ENCODE results near the gene SH3TC1. TPM values are rescaled to one million over a fixed set of nuclear protein-coding genes. Genes with fewer than 3 reads are reported as not detected.

Gene SH3TC1
- total and polyA plus RNA-seq, 4 donors = 6.5 to 34.6 (median 25.8) TPM

DNA sequence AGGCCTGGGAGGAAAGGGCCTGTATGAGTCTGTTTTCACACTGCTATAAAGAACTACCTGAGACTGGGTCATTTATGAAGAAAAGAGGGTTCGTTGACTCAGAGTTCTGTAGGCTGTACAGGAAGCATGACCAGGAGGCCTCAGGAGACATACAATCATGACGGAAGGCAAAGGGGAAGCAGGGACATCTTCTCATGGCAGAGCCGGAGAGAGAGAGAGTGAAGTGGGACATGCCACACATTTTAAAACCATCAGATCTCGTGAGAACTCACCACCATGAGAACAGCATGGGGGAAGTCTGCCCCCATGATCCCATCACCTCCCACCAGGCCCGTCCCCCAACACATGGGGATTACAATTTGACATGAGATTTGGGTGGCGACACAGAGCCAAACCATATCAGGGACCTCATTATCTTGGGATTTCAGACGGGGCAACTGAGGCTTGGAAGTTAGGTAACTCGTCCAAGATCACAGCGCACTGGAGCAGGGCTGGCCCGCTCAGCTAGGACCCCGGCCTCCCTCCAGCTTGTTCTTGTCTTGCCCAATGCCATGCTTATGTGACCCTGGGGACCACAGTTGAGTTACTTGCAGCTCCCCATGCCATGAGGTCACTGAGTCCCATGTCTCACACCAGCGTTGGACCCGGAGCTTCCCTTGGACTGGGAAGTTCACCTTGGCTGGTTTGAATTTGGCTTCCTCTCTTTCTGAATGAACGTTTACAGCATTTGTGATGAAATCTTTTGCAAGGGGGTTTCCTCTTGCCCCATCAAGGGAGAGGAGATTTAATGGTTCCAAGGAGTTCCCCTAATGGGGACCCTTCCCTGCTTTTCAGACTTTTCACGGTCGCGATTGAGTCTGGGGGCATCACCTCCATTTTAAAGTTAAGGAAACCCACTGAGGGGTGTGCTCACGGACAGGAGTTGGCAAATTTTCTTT is 88.5 kb downstream of the SH3TC1 start:
- Histone ChIP-seq H3K4me3 (ENCODE audit: low read depth in 1 of 3, low read length in 3 of 3) (no peak overlapping the region), H3K27ac (ENCODE audit: low read depth in 1 of 2, low read length in 2 of 2) (no peak overlapping the region)
- WGBS = 90% methylated on average over 18 of the region's 18 CpGs

DNA sequence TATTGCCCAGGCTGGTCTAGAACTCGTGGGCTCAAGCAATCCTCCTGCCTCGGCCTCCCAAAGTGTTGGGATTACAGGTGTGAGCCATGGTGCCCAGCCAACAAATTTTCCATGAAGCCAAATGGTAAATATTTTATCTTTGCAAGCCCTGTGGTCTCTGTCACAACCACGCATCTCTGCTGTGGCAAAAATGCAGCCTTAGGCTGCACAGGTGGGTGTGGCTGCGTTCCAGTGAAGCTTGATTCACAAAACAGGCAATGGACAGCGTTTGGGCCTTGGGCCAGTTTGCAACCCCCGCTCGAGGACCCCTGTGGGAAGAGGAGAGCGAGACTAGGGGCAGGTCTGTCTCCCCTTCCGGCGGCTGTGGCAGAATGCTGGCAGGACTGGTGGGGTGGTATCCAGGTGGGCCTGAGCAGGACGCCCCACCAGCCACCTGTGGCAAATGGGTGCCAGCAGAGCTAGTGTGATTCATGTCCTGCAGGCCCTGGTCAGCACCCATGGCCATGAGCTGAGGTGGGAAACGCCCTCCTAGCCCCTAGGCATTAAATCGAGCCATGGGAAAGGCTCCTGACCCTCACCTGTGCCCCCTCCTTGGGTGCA is 90.2 kb downstream of the SH3TC1 start:
- no peak for TF ChIP-seq GABPA (IDR thresholded peaks at IDR 0.05 in 1 of 2, conservative IDR thresholded peaks at IDR 0.05 in 1 of 2)
- TF ChIP-seq FOXA1 (IDR thresholded peaks at IDR 0.05) = no peak
- TF ChIP-seq, protein P1, sequence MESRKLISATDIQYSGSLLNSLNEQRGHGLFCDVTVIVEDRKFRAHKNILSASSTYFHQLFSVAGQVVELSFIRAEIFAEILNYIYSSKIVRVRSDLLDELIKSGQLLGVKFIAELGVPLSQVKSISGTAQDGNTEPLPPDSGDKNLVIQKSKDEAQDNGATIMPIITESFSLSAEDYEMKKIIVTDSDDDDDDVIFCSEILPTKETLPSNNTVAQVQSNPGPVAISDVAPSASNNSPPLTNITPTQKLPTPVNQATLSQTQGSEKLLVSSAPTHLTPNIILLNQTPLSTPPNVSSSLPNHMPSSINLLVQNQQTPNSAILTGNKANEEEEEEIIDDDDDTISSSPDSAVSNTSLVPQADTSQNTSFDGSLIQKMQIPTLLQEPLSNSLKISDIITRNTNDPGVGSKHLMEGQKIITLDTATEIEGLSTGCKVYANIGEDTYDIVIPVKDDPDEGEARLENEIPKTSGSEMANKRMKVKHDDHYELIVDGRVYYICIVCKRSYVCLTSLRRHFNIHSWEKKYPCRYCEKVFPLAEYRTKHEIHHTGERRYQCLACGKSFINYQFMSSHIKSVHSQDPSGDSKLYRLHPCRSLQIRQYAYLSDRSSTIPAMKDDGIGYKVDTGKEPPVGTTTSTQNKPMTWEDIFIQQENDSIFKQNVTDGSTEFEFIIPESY (IDR thresholded peaks at IDR 0.05) = no peak
- no peak for TF ChIP-seq FOXA2 (IDR thresholded peaks at IDR 0.05)
- TF ChIP-seq YY1 (IDR thresholded peaks at IDR 0.05) = no peak
- TF ChIP-seq, protein P2, sequence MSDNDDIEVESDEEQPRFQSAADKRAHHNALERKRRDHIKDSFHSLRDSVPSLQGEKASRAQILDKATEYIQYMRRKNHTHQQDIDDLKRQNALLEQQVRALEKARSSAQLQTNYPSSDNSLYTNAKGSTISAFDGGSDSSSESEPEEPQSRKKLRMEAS (IDR thresholded peaks at IDR 0.05) = no peak
- TF ChIP-seq JUND (IDR thresholded peaks at IDR 0.05) = no peak
- TF ChIP-seq, protein P3, sequence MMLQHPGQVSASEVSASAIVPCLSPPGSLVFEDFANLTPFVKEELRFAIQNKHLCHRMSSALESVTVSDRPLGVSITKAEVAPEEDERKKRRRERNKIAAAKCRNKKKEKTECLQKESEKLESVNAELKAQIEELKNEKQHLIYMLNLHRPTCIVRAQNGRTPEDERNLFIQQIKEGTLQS (IDR thresholded peaks at IDR 0.05) = no peak
- TF ChIP-seq TAF1 (conservative IDR thresholded peaks at IDR 0.05) = no peak
- TF ChIP-seq NR2F2 (IDR thresholded peaks at IDR 0.05) = no peak
- H3K4me1 ChIP-seq (ENCODE audit: control insufficient read depth in 4 of 4, insufficient read depth in 4 of 4, low read length in 3 of 4) = no peaks in the 10 kb centered on the region
- H3K9me3 ChIP-seq (ENCODE audit: control insufficient read depth in 4 of 4, low read length in 3 of 4) = no peaks in the 10 kb centered on the region
- H3K36me3 ChIP-seq (ENCODE audit: control insufficient read depth in 4 of 4, insufficient read depth in 3 of 4, low read depth in 1 of 4, low read length in 3 of 4) = no peaks in the 10 kb centered on the region
- WGBS = 84% methylated on average over 13 of the region's 13 CpGs
- DNase-seq (ENCODE audit: low spot score) = no peak
- no peak overlapping the region for H3K27ac ChIP-seq (ENCODE audit: low read depth in 1 of 2, low read length in 2 of 2)
- no peak overlapping the region for H3K9ac ChIP-seq (ENCODE audit: low read depth in 1 of 2, low read length in 2 of 2)
- H3K27me3 ChIP-seq (ENCODE audit: control insufficient read depth in 4 of 4, insufficient read depth in 4 of 4, low read length in 3 of 4) = no peaks in the 10 kb centered on the region
- no peak overlapping the region for H3K4me3 ChIP-seq (ENCODE audit: low read depth in 1 of 3, low read length in 3 of 3)

More for the DNA sequence above, 88.5 kb downstream of the SH3TC1 start:
- Histone ChIP-seq H3K4me1 (ENCODE audit: control insufficient read depth in 4 of 4, insufficient read depth in 4 of 4, low read length in 3 of 4) (no peaks in the 10 kb centered on the region), H3K27me3 (ENCODE audit: control insufficient read depth in 4 of 4, insufficient read depth in 4 of 4, low read length in 3 of 4) (no peaks in the 10 kb centered on the region), H3K9ac (ENCODE audit: low read depth in 1 of 2, low read length in 2 of 2) (no peak overlapping the region), H3K36me3 (ENCODE audit: control insufficient read depth in 4 of 4, insufficient read depth in 3 of 4, low read depth in 1 of 4, low read length in 3 of 4) (no peaks in the 10 kb centered on the region), H3K9me3 (ENCODE audit: control insufficient read depth in 4 of 4, low read length in 3 of 4) (no peaks in the 10 kb centered on the region)
- no peak for DNase-seq (ENCODE audit: low spot score)
- TF ChIP-seq, protein P4, sequence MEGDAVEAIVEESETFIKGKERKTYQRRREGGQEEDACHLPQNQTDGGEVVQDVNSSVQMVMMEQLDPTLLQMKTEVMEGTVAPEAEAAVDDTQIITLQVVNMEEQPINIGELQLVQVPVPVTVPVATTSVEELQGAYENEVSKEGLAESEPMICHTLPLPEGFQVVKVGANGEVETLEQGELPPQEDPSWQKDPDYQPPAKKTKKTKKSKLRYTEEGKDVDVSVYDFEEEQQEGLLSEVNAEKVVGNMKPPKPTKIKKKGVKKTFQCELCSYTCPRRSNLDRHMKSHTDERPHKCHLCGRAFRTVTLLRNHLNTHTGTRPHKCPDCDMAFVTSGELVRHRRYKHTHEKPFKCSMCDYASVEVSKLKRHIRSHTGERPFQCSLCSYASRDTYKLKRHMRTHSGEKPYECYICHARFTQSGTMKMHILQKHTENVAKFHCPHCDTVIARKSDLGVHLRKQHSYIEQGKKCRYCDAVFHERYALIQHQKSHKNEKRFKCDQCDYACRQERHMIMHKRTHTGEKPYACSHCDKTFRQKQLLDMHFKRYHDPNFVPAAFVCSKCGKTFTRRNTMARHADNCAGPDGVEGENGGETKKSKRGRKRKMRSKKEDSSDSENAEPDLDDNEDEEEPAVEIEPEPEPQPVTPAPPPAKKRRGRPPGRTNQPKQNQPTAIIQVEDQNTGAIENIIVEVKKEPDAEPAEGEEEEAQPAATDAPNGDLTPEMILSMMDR (IDR thresholded peaks at IDR 0.05; ENCODE audit: low read depth, low read length, missing input control) = no peak
- TF ChIP-seq TAF1 (conservative IDR thresholded peaks at IDR 0.05) = no peak
- TF ChIP-seq, protein P2 (IDR thresholded peaks at IDR 0.05) = no peak
- TF ChIP-seq, protein P5, sequence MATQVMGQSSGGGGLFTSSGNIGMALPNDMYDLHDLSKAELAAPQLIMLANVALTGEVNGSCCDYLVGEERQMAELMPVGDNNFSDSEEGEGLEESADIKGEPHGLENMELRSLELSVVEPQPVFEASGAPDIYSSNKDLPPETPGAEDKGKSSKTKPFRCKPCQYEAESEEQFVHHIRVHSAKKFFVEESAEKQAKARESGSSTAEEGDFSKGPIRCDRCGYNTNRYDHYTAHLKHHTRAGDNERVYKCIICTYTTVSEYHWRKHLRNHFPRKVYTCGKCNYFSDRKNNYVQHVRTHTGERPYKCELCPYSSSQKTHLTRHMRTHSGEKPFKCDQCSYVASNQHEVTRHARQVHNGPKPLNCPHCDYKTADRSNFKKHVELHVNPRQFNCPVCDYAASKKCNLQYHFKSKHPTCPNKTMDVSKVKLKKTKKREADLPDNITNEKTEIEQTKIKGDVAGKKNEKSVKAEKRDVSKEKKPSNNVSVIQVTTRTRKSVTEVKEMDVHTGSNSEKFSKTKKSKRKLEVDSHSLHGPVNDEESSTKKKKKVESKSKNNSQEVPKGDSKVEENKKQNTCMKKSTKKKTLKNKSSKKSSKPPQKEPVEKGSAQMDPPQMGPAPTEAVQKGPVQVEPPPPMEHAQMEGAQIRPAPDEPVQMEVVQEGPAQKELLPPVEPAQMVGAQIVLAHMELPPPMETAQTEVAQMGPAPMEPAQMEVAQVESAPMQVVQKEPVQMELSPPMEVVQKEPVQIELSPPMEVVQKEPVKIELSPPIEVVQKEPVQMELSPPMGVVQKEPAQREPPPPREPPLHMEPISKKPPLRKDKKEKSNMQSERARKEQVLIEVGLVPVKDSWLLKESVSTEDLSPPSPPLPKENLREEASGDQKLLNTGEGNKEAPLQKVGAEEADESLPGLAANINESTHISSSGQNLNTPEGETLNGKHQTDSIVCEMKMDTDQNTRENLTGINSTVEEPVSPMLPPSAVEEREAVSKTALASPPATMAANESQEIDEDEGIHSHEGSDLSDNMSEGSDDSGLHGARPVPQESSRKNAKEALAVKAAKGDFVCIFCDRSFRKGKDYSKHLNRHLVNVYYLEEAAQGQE (IDR thresholded peaks at IDR 0.05) = no peak
- no peak for TF ChIP-seq YY1 (IDR thresholded peaks at IDR 0.05)
- no peak for TF ChIP-seq NR2F2 (IDR thresholded peaks at IDR 0.05)
- TF ChIP-seq, protein P1 (IDR thresholded peaks at IDR 0.05) = no peak
